HG03159 (cell line): Measurements from ENCODE around the gene SLC16A3.
A peak's percentile ranks its signal among the peaks of the same experiment; 100 is the strongest.
"Not testable (repeated sequence)": the region's sequence is repeated elsewhere in the genome, so short reads cannot be mapped to it uniquely, and the experiment has no call there.

Experiments
- ATAC-seq: cut with Tn5 transposase; IDR thresholded peaks from one replicate; pipeline ENCODE4 v1.9.1; 2021; ENCODE audit warnings: mild to moderate bottlenecking, moderate library complexity; ENCODE audit not compliant: unreplicated experiment

Gene SLC16A3

GRCh38 chr17:82259972-82260961 lies 31.4 kb downstream of the SLC16A3 start:
- not testable (repeated sequence) for ATAC-seq

- ATAC-seq = no peak
Measured at GRCh38 chr17:82262344-82262743, 33.5 kb downstream of the SLC16A3 start.

DNA sequence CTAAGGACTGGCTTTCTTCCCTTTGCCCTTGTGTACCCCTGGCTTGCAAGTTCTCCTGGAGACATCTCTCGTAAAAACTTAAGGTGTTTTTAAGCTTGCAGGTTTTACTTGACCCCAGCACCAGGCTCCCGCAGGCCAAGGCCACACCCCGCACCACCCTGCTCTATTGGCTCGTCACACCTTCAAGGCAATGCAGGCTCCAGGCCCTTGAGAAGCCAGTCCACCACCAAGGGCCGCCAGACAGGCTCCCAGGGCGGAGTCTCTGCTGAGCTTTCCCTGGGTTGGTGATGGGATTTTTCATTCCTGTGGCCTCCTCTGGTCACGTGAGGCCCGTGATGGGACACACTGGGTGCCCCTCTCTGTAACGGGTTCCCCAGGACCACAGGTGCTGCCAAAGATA lies 34.8 kb downstream of the SLC16A3 start:
- ATAC-seq = no peak

- no peak for ATAC-seq
Measured at GRCh38 chr17:82266142-82266541, 37.3 kb downstream of the SLC16A3 start.

GRCh38 chr17:82267575-82268379 lies 38.9 kb downstream of the SLC16A3 start:
- no peak for ATAC-seq

- ATAC-seq = no peak
Measured at GRCh38 chr17:82269138-82269881, 40.5 kb downstream of the SLC16A3 start.

- no peak for ATAC-seq
Measured at GRCh38 chr17:82269882-82270500, 41.1 kb downstream of the SLC16A3 start.

DNA sequence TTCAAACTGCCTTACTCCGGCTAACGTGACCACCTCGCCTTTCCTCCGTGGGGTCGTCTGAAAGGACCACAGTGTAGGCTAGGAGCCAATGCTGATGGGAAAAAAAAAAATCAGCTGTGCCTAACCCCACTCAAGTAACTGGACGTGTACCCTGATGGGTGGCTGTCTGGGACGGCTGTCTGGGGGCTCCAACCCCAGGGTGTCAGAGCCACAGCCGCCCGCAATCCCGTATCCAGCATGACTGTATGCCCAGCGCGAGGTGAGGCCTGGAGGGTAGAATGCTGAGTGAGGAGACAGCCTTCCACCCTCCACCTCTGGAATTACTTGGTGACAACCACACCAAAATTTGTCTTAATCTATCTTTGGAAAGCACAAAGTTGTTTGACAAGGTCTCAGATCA lies 41.8 kb downstream of the SLC16A3 start:
- no peak for ATAC-seq

GRCh38 chr17:82271401-82271800 lies 42.6 kb downstream of the SLC16A3 start:
- no peak for ATAC-seq

GRCh38 chr17:82272495-82273326 lies 43.9 kb downstream of the SLC16A3 start:
- ATAC-seq = peak; percentile 19

GRCh38 chr17:82273327-82274133 lies 44.7 kb downstream of the SLC16A3 start, which contains the start of gene CSNK1D:
CSNK1D (minus strand) TSS chr17:82273700; CDS start chr17:82273381, 319 bp downstream.
- ATAC-seq = peak; percentile 77

DNA sequence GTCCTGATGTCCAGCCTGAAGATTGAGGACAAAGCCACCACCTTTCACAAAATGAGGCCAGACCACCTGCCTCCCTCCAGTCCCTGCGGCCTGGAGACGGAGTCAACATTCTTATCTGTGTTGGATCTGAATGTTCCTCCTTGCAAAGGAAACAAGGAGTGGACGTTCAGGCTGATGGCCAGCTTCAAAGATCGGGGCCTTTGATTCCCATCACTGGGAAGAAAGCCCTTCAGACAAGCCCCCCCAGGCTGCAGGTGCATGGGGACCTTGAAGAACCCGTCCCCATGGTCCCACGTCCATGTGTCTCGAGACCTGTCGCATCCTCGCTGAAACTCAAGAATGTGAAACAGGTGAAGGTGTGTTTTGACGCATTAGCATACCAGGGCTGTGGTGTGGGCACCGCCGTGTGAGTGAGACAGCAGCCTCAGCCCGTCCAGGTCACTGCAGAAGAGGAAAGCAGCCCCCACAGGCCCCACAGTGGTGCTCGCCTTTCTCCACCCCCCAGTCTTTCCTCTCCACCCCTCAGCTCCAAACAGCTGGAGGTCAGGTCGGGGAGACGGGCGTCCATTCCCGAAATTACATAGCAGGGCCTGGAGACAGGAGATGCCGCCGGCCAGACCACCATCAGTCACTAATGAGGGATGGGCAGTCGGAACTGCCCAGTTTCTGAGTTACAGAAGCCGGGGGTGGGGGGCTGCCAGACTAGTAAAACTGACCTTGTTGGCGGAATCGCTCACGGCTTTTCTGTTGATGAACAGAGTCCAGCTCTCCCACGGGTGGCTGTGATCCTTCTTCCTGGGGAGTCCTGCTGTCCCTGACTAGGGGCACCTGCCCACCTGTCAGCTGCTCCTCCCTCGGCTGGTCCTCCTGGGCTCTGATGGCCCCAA lies 45.5 kb downstream of the SLC16A3 start:
- ATAC-seq = no peak

GRCh38 chr17:82275326-82275725 lies 46.5 kb downstream of the SLC16A3 start:
- no peak for ATAC-seq

DNA sequence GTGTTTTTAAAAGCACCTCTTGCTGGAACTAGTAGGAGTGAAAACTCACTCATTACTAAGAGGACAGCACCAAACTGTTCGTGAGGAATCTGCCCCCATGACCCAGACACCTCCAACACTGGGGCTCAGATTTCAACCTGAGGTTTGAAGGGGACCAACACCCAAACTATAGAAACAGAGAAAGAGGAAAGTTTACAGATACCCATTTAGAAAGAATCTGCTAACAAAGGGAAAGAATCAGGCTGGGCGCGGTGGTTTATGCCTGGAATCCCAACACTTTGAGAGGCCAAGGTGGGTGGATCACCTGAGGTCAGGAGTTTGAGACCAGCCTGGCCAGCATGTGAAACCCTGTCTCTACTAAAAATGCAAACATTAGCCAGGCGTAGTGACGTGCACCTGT lies 48.1 kb downstream of the SLC16A3 start:
- no peak for ATAC-seq

GRCh38 chr17:82277851-82278250 lies 49.0 kb downstream of the SLC16A3 start:
- no peak for ATAC-seq

DNA sequence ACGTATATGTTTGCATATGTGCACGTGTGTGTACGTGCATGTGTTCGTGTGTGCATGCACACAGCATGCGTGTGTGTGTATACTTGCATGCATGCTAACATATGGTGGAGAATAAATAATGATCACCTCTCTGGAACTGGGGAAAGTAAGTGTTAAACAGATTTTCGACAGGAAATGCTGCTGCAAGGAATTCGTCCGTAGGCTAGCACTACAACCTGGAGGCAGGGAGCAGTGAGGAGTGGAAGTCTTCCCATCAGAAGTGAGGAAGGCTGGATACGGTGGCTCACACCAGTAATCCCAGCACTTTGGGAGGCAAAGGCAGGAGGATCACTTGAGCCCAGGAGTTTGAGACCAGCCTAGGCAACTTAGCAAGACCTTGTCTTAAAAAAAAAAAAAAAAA lies 49.5 kb downstream of the SLC16A3 start:
- no peak for ATAC-seq

DNA sequence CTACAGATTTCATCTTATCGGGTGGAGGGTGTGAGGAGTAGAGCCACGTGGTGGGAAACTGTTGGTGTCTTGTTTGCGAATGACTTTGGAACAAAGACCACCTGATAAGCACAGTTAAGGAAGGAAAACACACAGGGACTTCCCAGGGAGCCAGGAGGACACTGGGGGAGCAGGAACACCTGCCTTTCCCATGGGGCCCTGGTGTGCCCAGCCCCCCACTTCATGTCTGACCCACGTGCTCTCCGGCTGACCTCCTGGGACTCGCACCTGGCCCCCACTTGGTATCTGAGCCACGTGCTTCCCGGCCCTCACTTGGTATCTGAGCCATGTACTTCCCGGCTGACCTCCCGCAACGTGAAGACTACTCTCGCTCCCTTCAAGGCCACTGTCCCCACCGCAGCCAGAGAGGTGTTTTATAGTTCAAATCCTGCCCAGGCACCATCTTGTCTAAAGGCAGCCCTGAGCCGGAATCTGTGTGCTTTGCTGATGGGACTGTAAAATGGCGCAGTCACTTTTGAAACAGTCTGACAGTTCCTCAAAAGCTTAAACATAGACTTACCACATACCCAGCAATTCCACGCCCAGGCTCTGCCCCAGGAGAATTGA lies 50.0 kb downstream of the SLC16A3 start:
- ATAC-seq = no peak
